ENCODE data around the gene ITM2B.

DNA sequence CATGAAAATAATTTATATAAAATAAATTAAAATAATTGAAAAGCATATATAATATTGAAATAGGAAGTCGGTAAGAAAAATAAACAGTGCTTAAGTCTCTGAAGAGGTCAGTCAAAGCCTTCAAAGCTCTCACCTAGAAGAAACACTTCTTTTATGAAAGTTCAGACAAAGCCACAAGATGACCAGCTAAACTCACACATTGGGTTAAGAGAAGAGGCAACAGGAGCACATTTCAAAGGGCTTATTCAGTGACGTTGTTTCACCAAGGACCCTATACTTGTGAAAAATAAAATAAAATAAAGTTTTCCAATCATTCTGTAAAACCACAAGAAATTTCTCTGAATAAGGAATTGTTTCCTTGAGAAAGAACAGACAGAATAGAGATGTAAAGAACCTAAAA, 2.5 kb upstream of the ITM2B start:
- TF ChIP-seq CTCF (IDR thresholded peaks at IDR 0.05), result no peak
- no peak for TF ChIP-seq POLR2A (IDR thresholded peaks at IDR 0.05)

All from Peyer's patch (tissue), 4 donors.